Hypothalamus (tissue), 51 donors: Measurements from ENCODE around the gene RPS5.
"Not testable (repeated sequence)": the region's sequence is repeated elsewhere in the genome, so short reads cannot be mapped to it uniquely, and the experiment has no call there.

Source experiments
- DNase-seq, 51 donors: peaks; one replicate each; lab custom pipeline; 2025; lab: John Stamatoyannopoulos, UW

RPS5 gene

GRCh38 chr19:58386576-58387337, at the start of gene RPS5:
RPS5 (plus strand) TSS chr19:58387269; CDS start chr19:58388138, 869 bp downstream.
- DNase-seq = peak; percentile 67 to 98 (median 93)

- DNase-seq = no peak
These were observed 48.7 kb upstream of the RPS5 start for GRCh38 chr19:58338336-58338735.

- DNase-seq = no peak
These were observed 48.1 kb upstream of the RPS5 start for GRCh38 chr19:58338825-58339558.

- DNase-seq = no peak
These were observed 41.5 kb upstream of the RPS5 start for GRCh38 chr19:58345558-58345957.

GRCh38 chr19:58346961-58347929, 39.8 kb upstream of the RPS5 start:
- peak in 48 of 51 donors; percentile 7 to 86 (median 55) for DNase-seq

- not testable (repeated sequence) for DNase-seq
These were observed 39.0 kb upstream of the RPS5 start for GRCh38 chr19:58348080-58348479.

- no peak for DNase-seq
These were observed 37.5 kb upstream of the RPS5 start for GRCh38 chr19:58349590-58349989.

- no peak for DNase-seq
These were observed 36.8 kb upstream of the RPS5 start for GRCh38 chr19:58350001-58350861.

- no peak for DNase-seq
These were observed 36.1 kb upstream of the RPS5 start for GRCh38 chr19:58350871-58351557.

- no peak for DNase-seq
These were observed 35.6 kb upstream of the RPS5 start for GRCh38 chr19:58351558-58351878.

GRCh38 chr19:58351990-58352755, 34.9 kb upstream of the RPS5 start:
- DNase-seq = no peak

- no peak for DNase-seq
These were observed 34.1 kb upstream of the RPS5 start, which contains the start of gene A1BG for GRCh38 chr19:58352760-58353671. A1BG (minus strand) TSS chr19:58353492; CDS start chr19:58353437, 55 bp downstream.

- DNase-seq = no peak
These were observed 33.2 kb upstream of the RPS5 start for GRCh38 chr19:58353717-58354477.

- DNase-seq = no peak
These were observed 32.5 kb upstream of the RPS5 start for GRCh38 chr19:58354478-58355030.

- no peak for DNase-seq
These were observed 31.8 kb upstream of the RPS5 start for GRCh38 chr19:58355215-58355796.
